Astrocyte of the spinal cord (primary cell): ENCODE measurements around the gene CDH15.

ENCODE experiments used
- DNase-seq: peaks from one replicate; pipeline ENCODE4 v3.0.0; 2011; ENCODE audit warnings: low read depth, low spot score
- H3K4me3 ChIP-seq: 2 replicates; pipeline ENCODE4 v1.5.1; 2011; ENCODE audit warnings: low read depth, mild to moderate bottlenecking, low read length, moderate library complexity
- in situ Hi-C: cut with HindIII; loops from 2 replicates; pipeline ENCODE4 v1.10.0; 2017; ENCODE audit warnings: low sequenced_read_pairs
- TF ChIP-seq, protein P1 (sequence below): IDR thresholded peaks from 2 replicates; pipeline ENCODE4 v1.5.1; 2012; ENCODE audit warnings: low read depth, mild to moderate bottlenecking, low read length, inconsistent platforms

CDH15 gene

DNA sequence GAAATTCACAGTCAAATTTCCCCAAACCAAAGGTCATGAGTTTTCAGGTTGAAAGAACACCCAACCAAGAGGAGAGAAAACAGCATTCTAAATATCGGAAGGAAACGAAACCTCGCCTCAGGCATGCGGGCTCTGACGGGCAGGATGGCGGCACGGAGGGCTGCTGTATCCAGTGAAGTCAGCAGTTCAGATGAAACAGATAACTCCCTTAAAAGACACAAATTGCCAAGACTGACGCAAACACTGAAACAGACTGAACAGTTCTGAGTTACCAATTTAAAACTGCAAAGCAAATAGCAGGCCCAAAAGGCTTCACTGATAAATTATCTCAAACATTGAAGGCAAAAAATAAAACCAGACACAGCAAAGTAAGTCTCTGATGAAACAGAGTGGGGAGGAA lies 20.6 kb upstream of the CDH15 start:
- in situ Hi-C loops = no loop called here
- no peak overlapping the region for H3K4me3 ChIP-seq
- TF ChIP-seq, protein P1, sequence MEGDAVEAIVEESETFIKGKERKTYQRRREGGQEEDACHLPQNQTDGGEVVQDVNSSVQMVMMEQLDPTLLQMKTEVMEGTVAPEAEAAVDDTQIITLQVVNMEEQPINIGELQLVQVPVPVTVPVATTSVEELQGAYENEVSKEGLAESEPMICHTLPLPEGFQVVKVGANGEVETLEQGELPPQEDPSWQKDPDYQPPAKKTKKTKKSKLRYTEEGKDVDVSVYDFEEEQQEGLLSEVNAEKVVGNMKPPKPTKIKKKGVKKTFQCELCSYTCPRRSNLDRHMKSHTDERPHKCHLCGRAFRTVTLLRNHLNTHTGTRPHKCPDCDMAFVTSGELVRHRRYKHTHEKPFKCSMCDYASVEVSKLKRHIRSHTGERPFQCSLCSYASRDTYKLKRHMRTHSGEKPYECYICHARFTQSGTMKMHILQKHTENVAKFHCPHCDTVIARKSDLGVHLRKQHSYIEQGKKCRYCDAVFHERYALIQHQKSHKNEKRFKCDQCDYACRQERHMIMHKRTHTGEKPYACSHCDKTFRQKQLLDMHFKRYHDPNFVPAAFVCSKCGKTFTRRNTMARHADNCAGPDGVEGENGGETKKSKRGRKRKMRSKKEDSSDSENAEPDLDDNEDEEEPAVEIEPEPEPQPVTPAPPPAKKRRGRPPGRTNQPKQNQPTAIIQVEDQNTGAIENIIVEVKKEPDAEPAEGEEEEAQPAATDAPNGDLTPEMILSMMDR = no peak
- no peak for DNase-seq

DNA sequence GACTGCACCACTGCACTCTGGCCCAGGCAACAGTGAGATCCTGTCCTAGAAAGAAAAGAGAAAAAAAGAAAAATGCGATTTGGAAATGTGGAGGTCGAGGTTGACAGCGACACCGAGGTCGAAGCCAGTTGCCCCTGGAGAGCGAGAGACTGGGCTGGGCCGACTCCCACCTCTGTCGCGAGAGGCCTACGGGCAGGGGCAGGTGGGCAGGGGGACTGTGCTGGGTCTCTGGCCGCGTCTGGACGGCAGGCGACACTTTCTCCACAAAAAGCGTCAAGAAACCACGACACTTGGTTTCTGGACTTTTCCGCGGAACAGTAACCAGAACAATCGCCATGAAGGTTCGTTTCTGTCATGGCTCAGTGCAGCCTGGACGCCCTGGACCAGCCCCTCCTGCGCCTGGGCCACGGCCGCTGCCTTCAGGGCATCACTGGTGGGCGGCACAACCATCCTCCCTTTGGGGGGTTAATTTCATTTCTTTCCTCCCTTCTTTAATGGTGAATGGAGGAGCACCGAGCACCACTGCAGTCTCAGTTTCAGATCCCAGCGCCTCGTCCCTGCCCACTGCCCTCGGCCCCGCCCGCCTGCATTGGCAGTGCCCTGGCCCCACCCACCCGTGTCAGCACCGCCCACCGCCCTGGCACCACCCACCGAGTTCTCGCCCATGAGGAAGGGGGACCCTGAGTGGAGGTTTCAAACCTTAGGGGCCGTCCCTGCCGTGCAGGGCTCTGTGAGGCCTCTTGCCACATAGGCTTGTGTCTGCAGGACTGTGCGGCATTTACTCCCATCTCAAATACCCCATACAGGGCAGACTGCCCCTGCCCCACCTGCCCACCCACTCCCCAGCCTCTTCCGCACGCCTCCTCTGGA lies 18.5 kb upstream of the CDH15 start:
- in situ Hi-C loops = no loop called here
- no peak for DNase-seq
- H3K4me3 ChIP-seq = no peak overlapping the region
- TF ChIP-seq, protein P1 = no peak

DNA sequence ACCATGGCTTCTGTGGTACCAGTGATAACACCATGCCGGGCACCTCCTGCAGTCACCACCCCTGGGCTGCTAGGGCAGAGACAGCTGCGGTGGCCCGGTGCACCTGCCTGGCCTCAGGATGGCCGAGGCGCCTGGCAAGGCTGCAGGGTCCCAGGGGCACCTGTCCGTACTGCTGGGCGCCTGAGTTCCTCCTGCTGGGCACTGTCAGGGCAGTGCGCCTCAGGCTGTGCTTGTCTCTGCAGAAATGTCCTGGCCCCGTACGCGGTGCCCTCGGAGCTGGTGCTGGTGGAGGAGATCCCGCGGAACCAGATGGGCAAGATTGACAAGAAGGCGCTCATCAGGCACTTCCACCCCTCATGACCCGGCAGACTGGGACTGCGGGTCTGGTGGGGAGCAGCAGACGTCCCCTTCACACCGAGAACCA lies 17.7 kb upstream of the CDH15 start:
- in situ Hi-C loops = no loop called here
- TF ChIP-seq, protein P1 = no peak
- no peak overlapping the region for H3K4me3 ChIP-seq
- DNase-seq = no peak

DNA sequence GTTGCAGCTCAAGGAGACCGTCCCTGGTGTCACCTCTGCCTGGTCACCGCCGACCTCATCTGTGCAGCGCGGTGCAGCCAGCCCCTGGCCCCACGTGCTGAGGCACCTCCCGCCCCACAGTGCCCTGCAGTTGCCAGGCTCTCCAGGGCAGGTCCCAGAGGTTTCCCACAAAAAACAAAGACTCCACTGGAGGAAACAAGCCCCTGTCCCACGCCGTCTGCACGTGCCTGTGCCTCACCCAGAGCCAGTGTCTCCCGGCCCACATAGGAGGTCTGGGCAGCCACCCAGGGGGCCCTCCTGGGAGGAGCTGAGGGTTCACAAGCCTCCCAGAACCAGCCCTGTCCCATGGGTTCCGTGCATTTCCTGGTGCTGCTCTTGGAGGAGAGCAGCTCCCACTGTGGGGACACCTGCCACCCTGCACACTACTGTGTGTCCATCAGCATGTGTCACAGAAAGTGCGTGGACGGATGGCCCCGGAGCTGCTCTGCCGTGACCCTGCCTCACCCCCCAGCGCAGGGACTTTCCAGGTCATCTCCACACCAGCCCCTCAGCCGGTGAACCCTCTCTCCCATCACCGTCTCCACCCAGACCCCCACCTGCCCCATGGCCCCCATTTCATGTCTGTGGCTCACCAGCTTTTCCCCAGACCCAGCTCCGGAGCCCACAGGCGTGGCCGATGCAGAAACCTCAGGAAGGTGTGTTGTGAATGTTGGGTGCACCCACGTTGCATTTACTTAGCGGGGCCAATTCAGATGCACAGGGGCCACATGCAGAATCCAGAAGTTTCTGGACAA lies 17.0 kb upstream of the CDH15 start:
- in situ Hi-C loops = no loop called here
- no peak for DNase-seq
- TF ChIP-seq, protein P1 = no peak
- no peak overlapping the region for H3K4me3 ChIP-seq

DNA sequence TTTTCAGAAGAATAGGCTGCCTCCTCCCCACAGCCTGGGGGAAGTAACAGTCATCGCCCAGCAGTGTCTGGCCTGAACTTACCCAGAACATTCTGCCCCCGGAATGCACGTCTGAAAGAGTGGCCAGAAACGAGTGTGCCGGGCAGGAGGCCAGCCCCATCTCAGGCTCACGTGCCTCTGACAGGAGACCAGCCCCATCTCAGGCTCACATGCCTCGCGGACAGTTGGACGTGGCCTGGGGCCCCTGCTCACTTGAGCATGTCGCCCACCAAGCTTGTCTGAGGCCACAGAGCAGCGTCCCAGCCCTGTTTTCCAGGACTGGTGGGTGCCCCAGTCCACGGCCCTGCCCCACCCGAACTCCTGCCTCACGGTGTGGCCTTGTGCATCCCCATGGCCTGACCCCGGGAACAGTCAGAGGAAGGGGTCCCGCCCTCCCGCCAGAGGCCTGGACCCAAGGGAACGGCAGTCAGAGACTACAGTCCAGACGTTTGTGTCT lies 16.3 kb upstream of the CDH15 start:
- in situ Hi-C loops = no loop called here
- DNase-seq = peak; percentile 57
- TF ChIP-seq, protein P1 = no peak
- no peak overlapping the region for H3K4me3 ChIP-seq

DNA sequence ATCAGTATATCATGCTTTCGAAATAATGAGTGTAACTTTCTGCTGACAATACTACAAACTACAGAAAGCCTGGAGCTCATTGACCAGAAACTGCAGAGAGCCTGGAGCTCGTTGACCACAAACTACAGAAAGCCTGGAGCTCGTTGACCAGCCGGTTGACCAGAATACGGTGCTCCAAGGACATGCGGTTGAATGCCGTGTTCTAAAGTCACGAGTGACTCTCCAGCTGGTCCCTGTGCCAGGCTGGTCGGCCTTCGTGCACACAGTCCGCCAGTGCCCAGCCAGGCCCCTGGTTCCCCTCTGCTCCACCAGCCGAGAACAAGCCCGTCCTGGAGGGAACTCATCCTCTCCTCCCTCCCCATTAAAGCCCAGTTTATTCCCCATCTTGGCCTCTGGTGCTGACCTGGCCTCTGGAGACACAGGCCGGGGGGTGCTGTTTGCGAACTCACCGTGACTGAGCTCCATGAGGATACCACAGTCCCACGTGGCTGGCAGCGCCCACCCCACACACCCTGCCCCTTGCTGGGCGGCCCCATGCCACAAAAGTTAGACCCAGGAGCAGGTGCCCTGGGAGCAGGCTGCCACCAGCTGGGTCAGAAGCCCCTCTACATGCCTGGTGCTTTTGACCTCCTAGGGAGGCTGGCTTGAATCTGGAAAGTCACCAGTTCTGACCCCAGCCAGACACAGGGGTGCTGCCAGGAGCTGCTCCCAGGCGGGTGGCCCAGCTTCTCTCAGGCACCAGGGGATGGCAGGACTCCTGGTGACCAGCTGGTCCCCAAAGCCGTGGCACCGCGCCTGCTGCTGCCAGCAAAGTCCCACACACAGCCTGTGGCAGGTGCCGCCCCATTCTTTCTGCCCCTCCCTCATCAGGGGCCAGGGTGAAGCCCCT lies 15.5 kb upstream of the CDH15 start:
- in situ Hi-C loops = no loop called here
- no peak for DNase-seq
- TF ChIP-seq, protein P1 = no peak
- H3K4me3 ChIP-seq = no peak overlapping the region
